Mesenchymal stem cell (in vitro differentiated cells and primary cell): Measurements from ENCODE around the gene GANC.

ENCODE experiments used
- DNase-seq: peaks from one replicate; pipeline ENCODE4 v3.0.0-alpha.2; 2013
- H2AFZ ChIP-seq: one replicate; pipeline ENCODE4 v1.6.1; 2013; ENCODE audit warnings: low read depth, mild to moderate bottlenecking, control low read depth, inconsistent platforms, low read length, moderate library complexity
- H2AK5ac ChIP-seq: 2 replicates; pipeline ENCODE4 v1.6.1; 2013; ENCODE audit warnings: low read length, moderate library complexity, mild to moderate bottlenecking, inconsistent platforms; ENCODE audit not compliant: severe bottlenecking
- H2BK120ac ChIP-seq: one replicate; pipeline ENCODE4 v1.6.1; 2013; ENCODE audit warnings: low read depth, mild to moderate bottlenecking, inconsistent platforms, low read length, moderate library complexity
- H2BK12ac ChIP-seq, 2 experiments: one replicate each; pipeline ENCODE4 v1.6.1; 2013; ENCODE audit warnings: inconsistent platforms in 2 of 2, low read length in 2 of 2, mild to moderate bottlenecking in 2 of 2, moderate library complexity in 2 of 2, control low read depth in 1 of 2
- H2BK15ac ChIP-seq: one replicate; pipeline ENCODE4 v1.6.1; 2013; ENCODE audit warnings: mild to moderate bottlenecking, low read depth, inconsistent platforms; ENCODE audit not compliant: poor library complexity, severe bottlenecking
- H2BK5ac ChIP-seq: 2 replicates; pipeline ENCODE4 v1.6.1; 2013; ENCODE audit warnings: low read depth, mild to moderate bottlenecking, low read length, control low read depth, inconsistent platforms; ENCODE audit not compliant: poor library complexity, severe bottlenecking
- H3K14ac ChIP-seq, 2 experiments: one replicate each; pipeline ENCODE4 v1.6.1; 2013; ENCODE audit warnings: inconsistent platforms in 2 of 2, low read length in 2 of 2, control low read depth in 1 of 2, mild to moderate bottlenecking in 1 of 2, moderate library complexity in 1 of 2
- H3K18ac ChIP-seq, 2 experiments: one replicate each; pipeline ENCODE4 v1.6.1; 2013; ENCODE audit warnings: inconsistent platforms in 2 of 2, low read length in 2 of 2, control low read depth in 1 of 2, low read depth in 1 of 2, mild to moderate bottlenecking in 1 of 2
- H3K23ac ChIP-seq, 2 experiments: one replicate each; pipeline ENCODE4 v1.6.1; 2013; ENCODE audit warnings: inconsistent platforms in 2 of 2, low read length in 2 of 2, mild to moderate bottlenecking in 2 of 2, moderate library complexity in 2 of 2, control low read depth in 1 of 2
- H3K27ac ChIP-seq: 2 replicates; pipeline ENCODE4 v1.5.1; 2013; ENCODE audit warnings: mild to moderate bottlenecking, moderate library complexity, low read length, control low read depth, inconsistent platforms; ENCODE audit not compliant: poor library complexity, severe bottlenecking
- H3K27me3 ChIP-seq, 2 experiments: 2 replicates each; pipeline versions ENCODE4 v1.6.1 to v1.7.0; 2013; ENCODE audit warnings: low read length in 2 of 2, mild to moderate bottlenecking in 2 of 2, moderate library complexity in 2 of 2, control low read depth in 1 of 2, inconsistent platforms in 1 of 2; ENCODE audit not compliant: control insufficient read depth in 1 of 2, insufficient read depth in 1 of 2
- H3K36me3 ChIP-seq, 2 experiments: 2 replicates each; pipeline versions ENCODE4 v1.6.1 to v1.7.0; 2013; ENCODE audit warnings: low read length in 2 of 2, control low read depth in 1 of 2, inconsistent platforms in 1 of 2, low read depth in 1 of 2, mild to moderate bottlenecking in 1 of 2; ENCODE audit not compliant: insufficient read depth in 2 of 2, control insufficient read depth in 1 of 2
- H3K4ac ChIP-seq, 2 experiments: one replicate each; pipeline ENCODE4 v1.6.1; 2013; ENCODE audit warnings: inconsistent platforms in 2 of 2, low read length in 2 of 2, mild to moderate bottlenecking in 2 of 2, moderate library complexity in 2 of 2, control low read depth in 1 of 2, low read depth in 1 of 2
- H3K4me1 ChIP-seq: 2 replicates; pipeline ENCODE4 v1.6.1; 2013; ENCODE audit warnings: low read depth, low read length, control low read depth; ENCODE audit not compliant: control insufficient read depth, insufficient read depth
- H3K4me2 ChIP-seq: 2 replicates; pipeline ENCODE4 v1.6.1; 2013; ENCODE audit warnings: low read length, mild to moderate bottlenecking, inconsistent platforms; ENCODE audit not compliant: poor library complexity, severe bottlenecking
- H3K4me3 ChIP-seq, 2 experiments: 2 replicates each; pipeline versions ENCODE4 v1.5.1 to v1.7.0; 2013; ENCODE audit warnings: low read length in 2 of 2, mild to moderate bottlenecking in 2 of 2, control low read depth in 1 of 2, low read depth in 1 of 2; ENCODE audit not compliant: insufficient read depth in 1 of 2
- H3K79me1 ChIP-seq: replicated peaks from 2 replicates; pipeline ENCODE4 v1.6.1; 2013; ENCODE audit warnings: mild to moderate bottlenecking, control low read depth, low read length, inconsistent platforms; ENCODE audit not compliant: poor library complexity, severe bottlenecking
- H3K9ac ChIP-seq: 2 replicates; pipeline ENCODE4 v1.7.0; 2013; ENCODE audit warnings: mild to moderate bottlenecking, low read length, moderate library complexity
- H3K9me3 ChIP-seq: 2 replicates; pipeline ENCODE4 v1.7.0; 2013; ENCODE audit warnings: mild to moderate bottlenecking, low read length; ENCODE audit not compliant: control insufficient read depth
- H4K8ac ChIP-seq: one replicate; pipeline ENCODE4 v1.6.1; 2013; ENCODE audit warnings: inconsistent platforms, mild to moderate bottlenecking, low read length, moderate library complexity
- H4K91ac ChIP-seq: one replicate; pipeline ENCODE4 v1.6.1; 2013; ENCODE audit warnings: mild to moderate bottlenecking, low read length, inconsistent platforms
- WGBS: methylation state at CpG from one replicate; pipeline ENCODE4 v1.1.7; 2013; ENCODE audit warnings: mixed read lengths; 5-methylcytosine and 5-hydroxymethylcytosine counted together

Gene GANC

GRCh38 chr15:42343596-42344232 is 70.7 kb downstream of the GANC start:
- Histone ChIP-seq H3K4me1 (no peaks in the 10 kb centered on the region), H2BK120ac (no peak overlapping the region), H2AFZ (no peak overlapping the region), H2BK5ac (no peak overlapping the region), H3K27ac (no peak overlapping the region), H2BK15ac (no peak overlapping the region), H3K18ac (no peak overlapping the region), H3K9me3 (no peaks in the 10 kb centered on the region), H3K27me3 (no peaks in the 10 kb centered on the region), H3K4me3 (no peak overlapping the region), H2BK12ac (no peak overlapping the region), H3K4ac (no peak overlapping the region), H3K9ac (no peak overlapping the region), H3K23ac (no peak overlapping the region), H3K36me3 (peaks cover 4 to 38% of the 10 kb centered on the region in 2 experiments), H3K14ac (no peak overlapping the region), H4K8ac (peak overlapping the region; percentile 24), H2AK5ac (no peak overlapping the region), H4K91ac (peak overlapping the region; percentile 61), H3K79me1 (no peaks in the 10 kb centered on the region), H3K4me2 (no peak overlapping the region)
- WGBS = 84% methylated on average over 3 of the region's 6 CpGs
- no peak for DNase-seq

- H3K4me1 ChIP-seq = no peaks in the 10 kb centered on the region
- no peak overlapping the region for H4K91ac ChIP-seq
- H3K27me3 ChIP-seq = no peaks in the 10 kb centered on the region
- H3K18ac ChIP-seq = no peak overlapping the region
- no peak overlapping the region for H3K27ac ChIP-seq
- H3K4me3 ChIP-seq = no peak overlapping the region
- H3K14ac ChIP-seq = no peak overlapping the region
- peak overlapping the region; percentile 42 for H3K9ac ChIP-seq
- DNase-seq = peak; percentile 30
- H2BK12ac ChIP-seq = no peak overlapping the region
- no peak overlapping the region for H2BK120ac ChIP-seq
- no peak overlapping the region for H3K23ac ChIP-seq
- H2BK15ac ChIP-seq = no peak overlapping the region
- no peak overlapping the region for H2AK5ac ChIP-seq
- peaks cover 4 to 41% of the 10 kb centered on the region in 2 experiments for H3K36me3 ChIP-seq
- H2BK5ac ChIP-seq = no peak overlapping the region
- H3K79me1 ChIP-seq = no peaks in the 10 kb centered on the region
- no peak overlapping the region for H4K8ac ChIP-seq
- H3K4me2 ChIP-seq = no peak overlapping the region
- no peaks in the 10 kb centered on the region for H3K9me3 ChIP-seq
- WGBS = 76% methylated on average over 5 of the region's 5 CpGs
- no peak overlapping the region for H2AFZ ChIP-seq
- H3K4ac ChIP-seq = no peak overlapping the region
Measured at GRCh38 chr15:42344763-42345162, 71.8 kb downstream of the GANC start.

DNA sequence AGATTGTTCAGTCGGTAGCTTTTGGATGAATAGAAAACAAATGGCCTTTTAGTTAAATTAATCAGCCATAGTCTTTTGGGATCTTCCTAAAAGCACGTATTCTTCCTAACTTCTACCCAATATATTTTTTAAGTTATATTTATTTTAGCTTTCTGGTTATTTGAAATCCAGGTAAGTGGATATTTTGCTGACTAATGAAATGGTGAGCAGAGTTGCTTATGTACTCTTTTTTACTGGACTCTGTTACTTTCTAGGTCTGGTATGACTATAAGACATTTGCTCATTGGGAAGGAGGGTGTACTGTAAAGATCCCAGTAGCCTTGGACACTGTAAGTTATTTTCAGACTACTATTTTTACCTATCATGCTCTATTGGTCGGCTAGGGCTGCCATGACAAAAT is 72.5 kb downstream of the GANC start:
- H3K79me1 ChIP-seq = no peaks in the 10 kb centered on the region
- H3K23ac ChIP-seq = no peak overlapping the region
- 100% methylated on average over 1 of the region's 3 CpGs for WGBS

GRCh38 chr15:42348083-42348482 is 75.1 kb downstream of the GANC start:
- peaks cover 6 to 61% of the 10 kb centered on the region in 2 experiments for H3K36me3 ChIP-seq
- no peaks in the 10 kb centered on the region for H3K27me3 ChIP-seq
- H3K4me1 ChIP-seq = no peaks in the 10 kb centered on the region
- no peak overlapping the region for H2BK12ac ChIP-seq
- H2BK5ac ChIP-seq = no peak overlapping the region
- 70% methylated on average over 4 of the region's 5 CpGs for WGBS
- H3K4me2 ChIP-seq = no peak overlapping the region
- no peaks in the 10 kb centered on the region for H3K79me1 ChIP-seq
- H3K9ac ChIP-seq = no peak overlapping the region
- H2BK120ac ChIP-seq = no peak overlapping the region
- H3K4me3 ChIP-seq = no peak overlapping the region
- no peak overlapping the region for H2AFZ ChIP-seq
- H3K18ac ChIP-seq = no peak overlapping the region
- H4K91ac ChIP-seq = no peak overlapping the region
- H3K14ac ChIP-seq = no peak overlapping the region
- H3K9me3 ChIP-seq = no peaks in the 10 kb centered on the region
- H2AK5ac ChIP-seq = no peak overlapping the region
- no peak for DNase-seq
- no peak overlapping the region for H2BK15ac ChIP-seq
- no peak overlapping the region for H3K27ac ChIP-seq
- H3K4ac ChIP-seq = no peak overlapping the region
- H4K8ac ChIP-seq = no peak overlapping the region
- H3K23ac ChIP-seq = no peak overlapping the region

More for the DNA sequence above, 72.5 kb downstream of the GANC start:
- no peak overlapping the region for H4K91ac ChIP-seq
- H3K27ac ChIP-seq = no peak overlapping the region
- no peak overlapping the region for H3K4me2 ChIP-seq
- H2AK5ac ChIP-seq = no peak overlapping the region
- peaks cover 4 to 44% of the 10 kb centered on the region in 2 experiments for H3K36me3 ChIP-seq
- H2AFZ ChIP-seq = no peak overlapping the region
- no peak overlapping the region for H2BK15ac ChIP-seq
- no peak for DNase-seq
- no peak overlapping the region for H4K8ac ChIP-seq
- H3K27me3 ChIP-seq = no peaks in the 10 kb centered on the region
- H3K9ac ChIP-seq = peak overlapping the region; percentile 42
- H2BK120ac ChIP-seq = no peak overlapping the region
- H3K9me3 ChIP-seq = no peaks in the 10 kb centered on the region
- H3K4me3 ChIP-seq = no peak overlapping the region
- no peak overlapping the region for H3K4ac ChIP-seq
- H3K14ac ChIP-seq = no peak overlapping the region
- H3K4me1 ChIP-seq = no peaks in the 10 kb centered on the region
- no peak overlapping the region for H3K18ac ChIP-seq
- H2BK12ac ChIP-seq = no peak overlapping the region
- H2BK5ac ChIP-seq = no peak overlapping the region
